Stimulated activated CD4-positive, alpha-beta T cell treated with anti-CD3 and anti-CD28 coated beads, Interleukin-12 subunit alpha, Interleukin-12 subunit beta, amount 100 ng/mL, for 48 hours (primary cell): Measurements from ENCODE around the gene COQ4.
"Not testable (repeated sequence)": the region's sequence is repeated elsewhere in the genome, so short reads cannot be mapped to it uniquely, and the experiment has no call there.

Source experiments
- DNase-seq, 3 donors: peaks; one replicate each; pipeline ENCODE4 v3.0.0-alpha.2; 2020; ENCODE audit warnings: low read depth in 2 of 3, low spot score in 1 of 3

The COQ4 gene

DNA sequence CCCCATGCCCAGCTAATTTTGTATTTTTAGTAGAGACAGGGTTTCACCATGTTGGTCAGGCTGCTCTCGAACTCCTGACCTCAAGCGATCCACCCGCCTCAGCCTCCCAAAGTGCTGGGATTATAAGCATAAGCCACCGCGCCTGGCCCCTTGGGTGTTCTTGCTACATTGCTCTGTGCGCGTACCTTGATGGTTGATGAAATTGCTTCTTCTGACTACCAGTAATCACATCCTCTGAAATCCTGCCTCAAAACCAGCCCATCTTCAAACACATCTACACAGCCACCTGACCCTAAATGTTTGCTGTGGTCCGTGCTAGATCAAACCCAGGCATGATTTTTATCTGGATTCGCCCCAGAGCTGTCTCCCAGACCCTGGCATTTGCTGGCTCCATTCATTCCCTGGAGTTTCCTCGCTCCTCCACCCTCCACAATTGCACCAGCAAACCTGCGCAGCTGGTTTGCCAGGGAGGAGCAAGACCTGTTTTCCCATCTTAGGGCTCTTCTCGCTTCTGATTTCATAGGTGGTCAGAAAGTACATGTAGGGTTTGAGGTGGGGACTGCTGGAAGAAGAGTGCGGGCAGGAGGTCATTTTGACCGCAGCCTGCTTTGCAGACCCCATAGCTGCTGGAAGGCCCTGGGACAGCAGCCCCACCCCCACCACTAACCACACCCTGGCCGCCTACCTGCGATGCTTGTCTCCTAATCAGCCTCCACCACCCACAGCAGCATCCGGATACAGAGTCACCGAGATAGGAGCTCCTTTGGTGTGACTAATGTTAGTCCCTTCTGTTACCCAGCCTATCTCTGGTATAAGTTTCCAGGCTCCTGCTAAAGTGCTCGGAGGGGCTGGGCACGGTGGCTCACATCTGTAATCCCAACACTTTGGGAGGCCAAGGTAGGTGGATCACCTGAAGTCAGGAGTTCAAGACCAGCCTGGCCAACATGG, 23.8 kb upstream of the COQ4 start:
- DNase-seq, result no peak

DNA sequence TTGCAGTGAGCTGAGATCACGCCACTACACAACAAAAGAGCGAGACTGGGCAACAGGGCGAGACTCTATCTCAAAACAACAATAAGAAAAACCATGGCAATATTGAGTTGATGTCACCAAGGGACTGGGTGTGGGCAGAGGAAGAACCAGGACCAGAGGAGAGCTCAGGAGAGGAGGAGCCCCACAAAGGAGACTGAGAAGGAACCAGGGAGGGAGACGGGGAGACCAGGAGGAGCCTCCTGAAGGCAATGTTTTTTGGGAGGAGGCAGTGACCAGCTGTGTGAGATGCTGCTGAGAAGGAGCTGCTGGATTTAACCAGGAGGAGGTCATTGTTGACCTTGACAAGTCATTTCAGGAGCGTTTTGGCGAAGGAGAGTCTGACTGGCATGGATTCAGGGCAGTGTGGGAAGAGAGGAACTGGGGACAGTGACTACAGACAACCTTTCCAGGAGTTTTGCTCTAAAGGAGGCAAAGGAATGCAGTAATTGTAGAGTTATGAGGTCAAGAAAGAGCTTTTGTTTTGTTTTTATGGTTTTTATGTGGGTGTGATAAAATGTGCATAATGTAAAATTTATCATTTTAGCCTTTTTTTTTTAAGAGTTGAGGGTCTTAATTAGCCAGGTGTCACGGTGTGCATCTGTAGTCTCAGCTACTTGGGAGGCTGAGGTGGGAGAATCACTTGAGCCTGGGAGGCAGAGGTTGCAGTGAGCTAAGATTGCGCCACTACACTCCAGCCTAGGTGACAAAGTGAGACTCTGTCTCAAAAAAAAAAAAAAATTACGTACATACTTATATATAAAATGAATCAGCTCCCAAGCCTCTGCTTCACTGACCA, 18.3 kb upstream of the COQ4 start:
- DNase-seq, result no peak

GRCh38 chr9:128304971-128305288, 17.7 kb upstream of the COQ4 start:
- DNase-seq, result no peak

GRCh38 chr9:128309551-128309950, 13.1 kb upstream of the COQ4 start:
- DNase-seq, result no peak

GRCh38 chr9:128310461-128310860, 12.2 kb upstream of the COQ4 start:
- DNase-seq, result no peak

- DNase-seq, result no peak
Observed at GRCh38 chr9:128314697-128315096, 7.9 kb upstream of the COQ4 start.

DNA sequence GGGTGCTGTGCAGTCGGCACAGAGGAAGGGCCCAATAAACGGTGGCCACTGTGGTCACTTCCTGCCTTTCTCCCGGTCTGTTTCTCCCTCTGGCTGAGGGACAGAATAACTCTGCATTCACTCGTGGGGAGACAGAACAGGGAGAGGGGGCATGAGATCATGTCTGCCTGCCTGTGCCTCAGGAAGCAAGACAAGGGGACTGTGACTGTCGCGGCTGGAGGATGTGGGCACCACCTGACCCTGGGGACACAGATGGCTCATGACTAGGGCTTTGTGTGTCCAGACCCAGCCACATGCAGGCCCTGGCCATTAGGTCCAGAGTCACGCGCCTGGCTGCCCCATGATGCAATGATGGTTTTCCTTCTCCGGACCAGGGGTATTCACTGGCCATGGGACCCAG, 6.2 kb upstream of the COQ4 start:
- no peak for DNase-seq

- no peak for DNase-seq
Observed at GRCh38 chr9:128317629-128318028, 5.0 kb upstream of the COQ4 start.

DNA sequence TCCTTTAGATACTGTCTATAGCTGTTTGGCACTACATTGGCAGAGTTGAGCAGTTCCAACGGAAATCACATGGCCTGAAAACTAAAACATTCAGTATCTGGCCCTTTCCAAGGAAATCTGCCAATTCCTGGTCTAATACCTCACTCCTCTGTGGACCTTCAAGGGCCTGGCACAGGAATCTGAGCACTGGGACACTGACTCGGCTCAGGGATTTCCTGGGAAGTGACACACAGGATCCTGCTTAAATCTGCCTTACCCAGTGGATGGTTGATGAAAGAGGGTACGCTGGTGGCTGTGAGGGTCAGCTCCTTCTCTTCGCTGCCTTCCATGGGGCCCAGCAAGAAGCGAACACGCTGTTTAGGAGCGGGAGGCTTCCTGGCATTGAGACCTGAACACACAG, 1.3 kb upstream of the COQ4 start:
- DNase-seq, result no peak

DNA sequence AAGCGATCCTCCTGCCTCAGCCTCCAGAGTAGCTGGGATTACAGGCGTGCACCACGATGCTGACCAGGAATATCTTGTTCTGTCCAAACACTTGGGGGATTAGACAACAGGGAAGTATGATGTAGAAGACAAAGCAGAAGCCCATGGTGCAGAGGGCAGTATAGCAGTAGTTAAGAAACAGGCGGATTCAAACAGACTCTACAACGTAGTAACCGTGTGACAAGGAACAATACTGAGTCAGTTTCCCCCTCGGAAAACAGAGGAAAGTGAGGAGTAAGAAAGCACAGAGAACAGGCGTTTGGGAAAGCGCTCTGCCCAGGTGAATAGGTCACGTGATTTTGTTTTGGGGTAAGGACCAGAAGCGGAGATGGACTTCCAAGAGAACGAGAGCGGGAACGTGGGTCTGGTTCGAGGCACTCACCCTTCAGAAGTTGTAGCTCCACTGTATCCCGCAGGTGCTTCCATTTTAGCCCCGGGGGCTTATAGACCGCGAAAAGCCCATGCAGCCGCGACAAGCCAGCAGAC, 698 bp upstream of the COQ4 start:
- DNase-seq, result no peak

GRCh38 chr9:128323212-128323730, 632 bp downstream of the COQ4 start:
- peak in 1 of 3 donors; percentile 32 for DNase-seq

DNA sequence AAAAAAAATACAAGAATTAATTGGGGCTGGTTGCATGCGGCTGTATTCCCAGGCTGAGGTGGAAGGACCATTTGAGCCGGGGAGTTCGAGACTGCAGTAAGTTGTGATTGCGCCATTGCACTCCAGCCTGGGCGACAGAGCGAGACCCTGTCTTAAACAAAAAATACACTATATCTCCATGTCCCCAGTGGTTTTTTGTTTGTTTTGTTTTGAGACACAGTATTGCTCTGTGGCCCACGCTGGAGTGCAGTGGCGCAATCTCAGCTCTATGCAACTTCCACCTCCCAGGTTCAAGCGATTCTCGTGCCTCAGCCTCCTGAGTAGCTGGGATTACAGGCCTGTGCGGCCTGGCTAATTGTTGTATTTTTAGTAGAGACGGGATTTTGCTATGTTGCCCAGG, 1.2 kb downstream of the COQ4 start:
- no peak for DNase-seq

DNA sequence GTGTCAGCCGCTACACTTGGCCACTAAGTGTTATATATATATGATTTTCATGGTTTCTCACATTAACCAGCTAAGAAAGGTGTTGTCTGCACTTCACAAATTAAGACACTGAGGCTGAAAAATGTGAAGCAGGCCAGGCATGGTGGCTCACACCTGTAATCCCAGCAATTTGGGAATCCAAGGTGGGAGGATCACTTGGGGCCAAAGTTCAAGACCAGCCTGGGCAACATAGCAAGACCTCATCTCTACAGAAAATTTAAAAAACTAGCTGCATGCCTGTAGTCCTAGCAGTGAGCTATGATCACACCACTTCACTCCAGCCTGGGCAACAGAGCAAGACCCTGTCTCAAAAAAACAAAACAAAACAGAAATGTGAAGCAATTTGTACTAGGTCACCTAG, 1.8 kb downstream of the COQ4 start:
- no peak for DNase-seq

- DNase-seq, result no peak
Observed at GRCh38 chr9:128325629-128326028, 3.0 kb downstream of the COQ4 start.

GRCh38 chr9:128333451-128333869, 10.8 kb downstream of the COQ4 start:
- DNase-seq, result no peak

GRCh38 chr9:128335161-128335560, 12.5 kb downstream of the COQ4 start:
- no peak for DNase-seq

GRCh38 chr9:128335914-128336313, 13.3 kb downstream of the COQ4 start:
- DNase-seq, result no peak

DNA sequence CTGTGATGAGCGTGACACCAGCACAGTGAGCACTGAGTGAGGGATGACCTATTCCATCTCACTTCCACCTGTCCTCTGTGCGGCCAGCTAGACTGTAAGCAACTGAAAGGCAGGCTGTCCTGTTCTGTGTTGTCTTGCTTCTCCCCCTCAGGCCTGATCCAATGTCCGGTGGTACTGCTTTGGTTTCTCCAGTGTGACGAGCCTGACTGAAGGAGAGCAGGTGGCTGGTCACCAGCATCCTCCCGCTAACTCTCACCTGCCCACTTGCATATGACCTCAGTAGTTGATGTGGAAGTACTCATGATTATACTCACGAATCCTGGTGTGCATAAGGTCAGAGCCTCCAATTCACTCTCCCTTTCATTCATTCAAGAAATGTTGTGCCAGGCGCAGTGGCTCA, 15.3 kb downstream of the COQ4 start:
- DNase-seq, result no peak

GRCh38 chr9:128338852-128339614, 16.4 kb downstream of the COQ4 start:
- DNase-seq, result not testable (repeated sequence)

DNA sequence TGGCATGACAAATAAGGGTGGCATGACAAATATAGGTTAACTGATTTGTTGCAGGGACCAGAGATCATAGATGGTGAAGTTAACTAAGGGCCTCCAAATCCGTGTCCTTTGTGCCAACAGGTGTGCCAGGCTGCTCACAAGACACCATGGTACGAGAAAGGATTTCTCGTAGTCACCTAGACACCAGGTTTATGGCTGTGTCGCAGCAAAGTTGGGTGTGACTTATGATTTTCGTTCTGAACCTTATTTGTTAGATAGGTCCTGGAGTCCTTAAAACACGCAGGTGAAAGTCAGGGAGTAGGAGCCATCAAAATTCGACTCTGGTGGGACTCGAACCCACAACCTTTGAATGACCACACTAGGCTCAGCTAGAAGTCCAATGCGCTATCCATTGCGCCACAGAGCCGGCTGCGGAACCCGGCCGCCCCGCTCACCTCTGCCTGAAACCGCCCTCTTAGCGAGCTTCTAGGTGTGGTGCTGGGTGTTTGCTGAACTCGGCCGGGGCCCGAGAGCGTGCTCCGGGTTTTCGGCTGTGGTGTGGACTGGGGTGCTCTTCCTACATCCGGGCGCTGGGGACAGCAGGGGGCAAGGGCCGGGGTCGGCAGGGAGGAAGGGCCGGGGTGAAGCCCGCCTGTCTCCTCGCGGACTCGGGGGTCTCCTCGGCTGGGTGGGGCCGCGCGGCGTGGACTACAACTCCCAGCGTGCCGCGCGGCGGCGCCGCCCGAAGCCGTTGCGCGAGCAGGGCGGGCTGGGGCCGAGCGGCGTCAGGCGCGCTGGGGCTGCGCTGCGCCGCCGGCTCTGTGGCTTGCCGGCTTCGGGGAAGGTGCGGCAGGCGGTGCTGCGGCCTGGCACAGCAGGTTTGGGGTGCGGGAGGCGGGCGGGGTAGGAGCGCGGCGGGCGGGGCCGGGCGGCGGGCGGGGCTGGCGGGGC, 17.4 kb downstream of the COQ4 start, which contains the start of gene SLC27A4:
TSS of gene SLC27A4 (plus strand) at position 767 of the 930 bp plus-strand sequence. CDS start 2,606 bp downstream, outside the sequence.
- DNase-seq, result peak; percentile 39 to 75 (median 54)
